ENCODE results near the gene SORBS1. TPM values are rescaled to one million over a fixed set of nuclear protein-coding genes. Genes with fewer than 3 reads are reported as not detected.
A peak's percentile ranks its signal among the peaks of the same experiment; 100 is the strongest.

SORBS1 gene
- total RNA-seq, 2 experiments from 2014 or later, result 0.57 to 3.1 TPM

GRCh38 chr10:95288303-95288702 lies 272.9 kb downstream of the SORBS1 start:
- no TSS peak for BruUV-seq (replicated peaks)
- DNase-seq (ENCODE audit: low spot score), result no peak
- no peak overlapping the region for H3K4me3 ChIP-seq (ENCODE audit: low read depth, low read length, poor library complexity, severe bottlenecking)
- no peaks in the 10 kb centered on the region for H3K9me3 ChIP-seq (ENCODE audit: low read length)
- intact Hi-C loops (cut with micrococcal nuclease; ENCODE audit: unreplicated experiment), result no loop called here
- ChIA-PET CTCF (ENCODE audit: unreplicated experiment) (interaction anchor here (0.5 to 1.5 kb wide), 3 partner anchors 9 to 82 kb away, joined by 3 to 5 read pairs (median 3); no protein-coding TSS in a partner anchor), POLR2A (interaction anchor here (0.7 to 2.1 kb wide), 7 partner anchors 9 to 54 kb away, joined by 3 to 9 read pairs (median 4); no protein-coding TSS in a partner anchor)
- H3K79me2 ChIP-seq (ENCODE audit: insufficient read depth, low read depth, low read length), result peaks cover 4% of the 10 kb centered on the region; the same call in 1 of the 2 replicates
- peaks cover 40% of the 10 kb centered on the region for H3K4me1 ChIP-seq (ENCODE audit: insufficient read depth, low read length, poor library complexity, severe bottlenecking)
- no peaks in the 10 kb centered on the region for H3K9me2 ChIP-seq (ENCODE audit: insufficient read depth, low read length)
- H2AFZ ChIP-seq (ENCODE audit: low read length), result no peak overlapping the region
- H3K27ac ChIP-seq (ENCODE audit: low read depth, low read length, poor library complexity, severe bottlenecking), result no peak overlapping the region
- H4K20me1 ChIP-seq (ENCODE audit: insufficient read depth, low read length), result peaks cover 9% of the 10 kb centered on the region; the same call in 1 of the 2 replicates
- no peaks in the 10 kb centered on the region for H3K36me3 ChIP-seq (ENCODE audit: insufficient read depth, low read length)
- TF ChIP-seq EZH2phosphoT487 (IDR thresholded peaks at IDR 0.05; ENCODE audit: borderline replicate concordance, low read depth, low read length) (no peak), CTCF (conservative IDR thresholded peaks at IDR 0.05; ENCODE audit: low read length) (no peak)
- H3K4me2 ChIP-seq (ENCODE audit: low read length), result peak overlapping the region; percentile 70; the same call in 1 of the 2 replicates

DNA sequence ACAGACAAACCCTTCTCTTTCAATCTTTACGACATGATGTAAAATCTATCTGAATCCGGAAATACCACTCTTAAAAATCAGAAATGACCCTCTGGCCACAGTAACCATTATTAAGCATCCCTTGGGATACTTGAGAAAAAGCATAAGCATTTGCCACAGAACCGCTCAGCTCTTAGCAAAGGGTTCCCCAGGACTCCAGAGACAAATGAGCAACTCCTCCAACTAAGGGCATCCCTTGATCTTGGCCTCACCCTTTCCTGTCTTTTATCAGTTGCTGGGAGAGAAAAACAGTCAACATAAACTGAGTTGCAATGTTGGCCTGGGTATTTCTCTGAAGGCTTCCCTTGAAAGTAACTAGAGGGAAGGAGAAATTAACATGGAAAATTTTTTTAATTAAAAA lies 273.9 kb downstream of the SORBS1 start:
- Histone ChIP-seq H3K27ac (ENCODE audit: low read depth, low read length, poor library complexity, severe bottlenecking) (no peak overlapping the region), H2AFZ (ENCODE audit: low read length) (no peak overlapping the region), H3K9me2 (ENCODE audit: insufficient read depth, low read length) (no peaks in the 10 kb centered on the region), H3K36me3 (ENCODE audit: insufficient read depth, low read length) (no peaks in the 10 kb centered on the region), H3K4me1 (ENCODE audit: insufficient read depth, low read length, poor library complexity, severe bottlenecking) (peaks cover 30% of the 10 kb centered on the region), H3K4me2 (ENCODE audit: low read length) (no peak overlapping the region), H3K9me3 (ENCODE audit: low read length) (no peaks in the 10 kb centered on the region), H4K20me1 (ENCODE audit: insufficient read depth, low read length) (peaks cover 9% of the 10 kb centered on the region; the same call in 1 of the 2 replicates), H3K4me3 (ENCODE audit: low read depth, low read length, poor library complexity, severe bottlenecking) (no peak overlapping the region), H3K79me2 (ENCODE audit: insufficient read depth, low read depth, low read length) (peaks cover 4% of the 10 kb centered on the region; the same call in 1 of the 2 replicates)
- ChIA-PET POLR2A (interaction anchor here (0.7 to 1.5 kb wide), 4 partner anchors 11 to 1331 kb away, joined by 3 to 5 read pairs (median 4); no protein-coding TSS in a partner anchor), CTCF (ENCODE audit: unreplicated experiment) (interaction anchor here (1.0 to 2.6 kb wide), 2 partner anchors 8 to 75 kb away, joined by 3 to 10 read pairs; no protein-coding TSS in a partner anchor)
- no TSS peak for BruUV-seq (replicated peaks)
- DNase-seq (ENCODE audit: low spot score), result no peak
- TF ChIP-seq EZH2phosphoT487 (IDR thresholded peaks at IDR 0.05; ENCODE audit: borderline replicate concordance, low read depth, low read length) (no peak), CTCF (conservative IDR thresholded peaks at IDR 0.05; ENCODE audit: low read length) (no peak)
- intact Hi-C loops (cut with micrococcal nuclease; ENCODE audit: unreplicated experiment), result no loop called here

- CTCF ChIA-PET (ENCODE audit: unreplicated experiment), result interaction anchor here (2.6 kb wide), 1 partner anchor 76 kb away, joined by 10 read pairs; no protein-coding TSS in a partner anchor
- Histone ChIP-seq H3K36me3 (ENCODE audit: insufficient read depth, low read length) (no peaks in the 10 kb centered on the region), H3K9me3 (ENCODE audit: low read length) (no peaks in the 10 kb centered on the region), H3K27ac (ENCODE audit: low read depth, low read length, poor library complexity, severe bottlenecking) (no peak overlapping the region), H2AFZ (ENCODE audit: low read length) (no peak overlapping the region), H3K79me2 (ENCODE audit: insufficient read depth, low read depth, low read length) (peaks cover 4% of the 10 kb centered on the region; the same call in 1 of the 2 replicates), H3K4me1 (ENCODE audit: insufficient read depth, low read length, poor library complexity, severe bottlenecking) (peaks cover 24% of the 10 kb centered on the region), H3K4me2 (ENCODE audit: low read length) (no peak overlapping the region), H3K9me2 (ENCODE audit: insufficient read depth, low read length) (no peaks in the 10 kb centered on the region), H4K20me1 (ENCODE audit: insufficient read depth, low read length) (peaks cover 9% of the 10 kb centered on the region; the same call in 1 of the 2 replicates), H3K4me3 (ENCODE audit: low read depth, low read length, poor library complexity, severe bottlenecking) (no peak overlapping the region)
- DNase-seq (ENCODE audit: low spot score), result no peak
- no TSS peak for BruUV-seq (replicated peaks)
- TF ChIP-seq CTCF (conservative IDR thresholded peaks at IDR 0.05; ENCODE audit: low read length) (no peak), EZH2phosphoT487 (IDR thresholded peaks at IDR 0.05; ENCODE audit: borderline replicate concordance, low read depth, low read length) (no peak)
- intact Hi-C loops (cut with micrococcal nuclease; ENCODE audit: unreplicated experiment), result no loop called here
- POLR2A ChIA-PET, result interaction anchor here (0.6 to 2.6 kb wide), 4 partner anchors 8 to 1415 kb away, joined by 3 to 8 read pairs (median 5); no protein-coding TSS in a partner anchor
These were observed 274.5 kb downstream of the SORBS1 start for GRCh38 chr10:95286707-95287106.
